Activated CD4-positive, alpha-beta T cell treated with anti-CD3 and anti-CD28 coated beads, Interleukin-2, amount 50 U/mL, for 1 hour (primary cell): ENCODE measurements around the gene ZNF804A.

Source experiments
- DNase-seq: peaks from one replicate; pipeline ENCODE4 v3.0.0-alpha.2; 2020

Gene ZNF804A

DNA sequence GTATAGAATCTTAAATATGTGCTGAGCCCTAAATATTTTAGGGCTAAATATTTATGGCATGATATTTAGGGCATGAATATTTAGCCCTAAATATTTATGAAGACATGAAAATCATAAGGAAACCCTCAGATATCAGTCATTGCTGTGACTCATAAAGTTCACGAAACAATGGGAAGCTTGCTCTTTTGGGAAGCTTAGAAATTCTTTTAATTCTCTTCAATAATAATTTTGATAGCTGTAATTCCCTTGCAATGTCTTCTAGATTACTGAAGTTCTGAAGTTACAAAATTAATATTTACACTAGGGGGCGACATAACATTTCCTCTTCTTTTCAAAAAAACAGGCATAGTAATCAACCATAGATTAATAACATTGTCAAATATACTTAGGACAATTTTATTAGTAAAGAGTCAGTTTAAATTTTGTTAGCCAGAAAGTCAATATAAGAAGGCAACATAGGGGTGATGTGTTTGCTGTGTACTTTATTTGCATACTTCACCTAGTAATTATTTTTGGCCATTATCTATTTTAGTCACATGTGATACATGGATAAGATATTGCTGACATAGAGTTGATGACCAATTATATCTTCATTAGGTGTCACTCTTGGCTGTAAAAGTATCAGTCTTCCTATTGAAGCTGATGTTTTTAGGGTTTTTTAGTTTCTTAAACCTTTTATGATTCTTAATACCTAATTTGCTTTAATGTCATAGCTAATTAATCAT is 13.2 kb downstream of the ZNF804A start:
- DNase-seq = no peak

DNA sequence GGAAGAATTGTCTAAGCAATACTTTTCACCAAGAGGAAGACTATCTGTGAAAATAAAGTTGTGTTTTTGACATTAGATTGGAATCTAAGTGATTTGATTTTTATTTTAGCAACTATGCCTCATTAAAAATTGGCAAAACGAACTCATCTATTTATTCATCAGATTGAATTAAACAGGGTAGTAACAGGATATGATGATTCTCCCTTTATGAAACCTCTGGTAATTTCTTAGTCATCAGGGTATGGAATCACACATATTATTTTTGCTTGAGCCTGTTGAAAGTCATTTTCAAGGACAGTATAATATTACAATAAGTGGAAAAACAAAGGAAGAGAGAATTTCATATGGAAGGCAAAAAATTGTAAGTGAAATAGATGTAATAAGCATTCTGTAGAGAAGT is 22.0 kb downstream of the ZNF804A start:
- no peak for DNase-seq

- no peak for DNase-seq
These were observed 26.0 kb downstream of the ZNF804A start for GRCh38 chr2:184624311-184624710.

- no peak for DNase-seq
These were observed 29.7 kb downstream of the ZNF804A start for GRCh38 chr2:184628051-184628450.

GRCh38 chr2:184633726-184634125 is 35.4 kb downstream of the ZNF804A start:
- DNase-seq = no peak

DNA sequence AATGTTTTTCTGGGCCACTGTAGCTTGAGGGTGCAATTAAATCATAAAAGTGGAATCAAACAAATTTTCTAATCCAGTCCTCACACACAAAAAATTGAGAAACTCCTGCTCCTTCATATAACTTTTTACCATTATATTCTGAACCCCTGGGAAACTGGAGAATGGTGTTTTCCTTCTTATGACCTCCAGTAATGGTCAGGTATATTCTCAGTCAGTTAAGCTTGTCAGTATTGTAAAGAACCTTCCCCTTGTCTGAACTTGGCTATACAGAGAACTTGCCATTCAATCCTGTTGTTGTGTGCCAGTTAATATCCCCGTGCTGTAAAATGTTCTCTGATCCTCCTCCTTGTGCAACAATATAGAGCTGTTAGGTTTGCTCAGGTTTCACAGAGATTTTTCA is 39.5 kb downstream of the ZNF804A start:
- no peak for DNase-seq

GRCh38 chr2:184644685-184645084 is 46.4 kb downstream of the ZNF804A start:
- DNase-seq = no peak

- DNase-seq = no peak
These were observed 47.8 kb downstream of the ZNF804A start for GRCh38 chr2:184646177-184646576.

GRCh38 chr2:184646593-184646992 is 48.3 kb downstream of the ZNF804A start:
- DNase-seq = no peak

DNA sequence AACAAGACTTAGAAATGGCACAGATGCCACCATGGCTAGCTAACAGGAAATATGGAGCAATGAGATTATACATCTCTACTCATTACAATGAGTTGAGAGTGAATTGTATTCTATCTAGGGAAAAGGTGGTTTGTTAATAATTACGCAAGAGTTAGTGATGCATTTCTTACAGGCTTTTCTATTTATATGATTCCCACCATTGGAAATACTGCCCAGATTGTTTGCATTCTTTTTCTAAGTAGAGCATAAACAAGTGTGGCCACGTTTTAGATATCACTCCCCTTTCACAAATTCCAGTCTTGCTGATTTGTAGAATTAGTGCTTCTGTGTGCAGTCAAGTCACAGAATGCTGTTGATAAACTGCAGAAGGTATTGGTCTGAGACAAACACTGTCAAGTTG is 56.6 kb downstream of the ZNF804A start:
- no peak for DNase-seq

DNA sequence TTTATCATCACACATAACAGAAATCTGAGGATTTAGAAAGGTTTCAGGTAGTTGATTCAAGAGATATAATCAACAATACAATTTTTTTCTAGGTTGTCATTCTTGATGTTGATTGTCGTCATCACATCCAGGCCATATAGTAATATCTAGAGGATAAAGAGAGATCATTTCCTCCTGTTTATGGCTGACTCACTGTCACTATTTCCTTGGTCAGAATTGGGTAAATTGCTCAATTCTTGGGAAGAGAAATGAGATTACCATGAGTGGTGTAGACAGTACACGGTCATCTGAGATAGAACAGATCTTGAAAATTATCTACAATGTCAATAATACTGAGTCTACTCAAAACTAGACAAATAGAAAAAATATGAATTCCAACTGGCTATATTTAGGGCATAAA is 78.8 kb downstream of the ZNF804A start:
- DNase-seq = no peak

DNA sequence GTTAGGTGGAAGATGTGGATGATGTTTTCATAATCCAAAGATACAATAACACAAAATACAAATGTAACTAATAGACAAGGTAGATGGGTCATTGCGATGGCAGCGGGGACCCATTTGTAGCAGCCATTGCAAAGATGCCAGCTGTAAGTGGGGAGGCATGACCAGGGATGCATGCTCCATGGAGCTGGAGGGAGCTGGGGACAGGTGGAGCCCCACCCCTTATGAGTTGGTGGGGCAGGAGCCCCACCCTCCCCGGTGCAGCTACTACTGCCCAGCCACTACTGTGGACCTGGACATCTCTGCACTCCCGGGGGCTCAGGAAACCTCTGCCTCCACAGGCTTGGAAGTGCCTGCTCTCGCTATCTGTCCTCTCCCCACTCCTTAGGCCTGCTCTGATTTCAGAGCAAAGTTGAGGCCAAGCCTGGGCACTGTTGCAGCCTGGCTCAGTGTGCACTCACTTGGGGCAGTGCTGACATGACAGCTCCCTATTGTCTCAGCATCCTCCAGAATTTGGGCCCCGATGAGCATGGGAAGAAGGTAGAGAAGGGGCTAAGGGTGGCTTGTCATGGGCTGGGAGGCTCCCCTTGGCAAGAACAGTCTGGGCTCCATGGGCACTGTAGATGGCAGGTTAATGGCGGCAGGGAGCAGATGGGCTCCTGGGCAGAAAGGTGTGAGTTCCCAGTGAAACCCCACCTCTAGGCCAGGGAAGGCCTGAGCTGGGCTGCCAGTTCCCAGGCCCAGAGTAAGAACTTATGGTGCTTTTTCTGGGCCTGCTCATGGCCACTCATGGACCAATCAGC is 81.1 kb downstream of the ZNF804A start:
- DNase-seq = no peak

DNA sequence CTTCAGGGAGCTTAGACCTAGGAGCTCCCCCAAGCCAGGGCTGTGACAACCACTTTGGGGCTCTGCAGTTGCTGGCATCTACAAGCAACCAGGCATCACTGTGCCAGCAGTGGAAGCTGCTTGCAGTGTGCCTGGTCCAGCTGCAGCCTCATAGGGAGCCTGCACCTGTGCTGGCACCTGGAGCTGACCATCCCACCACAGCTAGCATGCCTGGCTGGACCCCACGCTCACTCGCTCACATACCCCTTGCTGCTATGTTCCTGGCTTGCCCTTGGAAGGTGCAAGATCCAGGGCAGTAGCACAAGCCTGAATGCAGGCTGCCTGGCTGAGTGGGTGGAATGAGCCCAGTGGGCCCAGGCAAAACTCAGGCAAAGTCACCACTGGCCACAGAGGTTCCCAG is 82.5 kb downstream of the ZNF804A start:
- DNase-seq = no peak

DNA sequence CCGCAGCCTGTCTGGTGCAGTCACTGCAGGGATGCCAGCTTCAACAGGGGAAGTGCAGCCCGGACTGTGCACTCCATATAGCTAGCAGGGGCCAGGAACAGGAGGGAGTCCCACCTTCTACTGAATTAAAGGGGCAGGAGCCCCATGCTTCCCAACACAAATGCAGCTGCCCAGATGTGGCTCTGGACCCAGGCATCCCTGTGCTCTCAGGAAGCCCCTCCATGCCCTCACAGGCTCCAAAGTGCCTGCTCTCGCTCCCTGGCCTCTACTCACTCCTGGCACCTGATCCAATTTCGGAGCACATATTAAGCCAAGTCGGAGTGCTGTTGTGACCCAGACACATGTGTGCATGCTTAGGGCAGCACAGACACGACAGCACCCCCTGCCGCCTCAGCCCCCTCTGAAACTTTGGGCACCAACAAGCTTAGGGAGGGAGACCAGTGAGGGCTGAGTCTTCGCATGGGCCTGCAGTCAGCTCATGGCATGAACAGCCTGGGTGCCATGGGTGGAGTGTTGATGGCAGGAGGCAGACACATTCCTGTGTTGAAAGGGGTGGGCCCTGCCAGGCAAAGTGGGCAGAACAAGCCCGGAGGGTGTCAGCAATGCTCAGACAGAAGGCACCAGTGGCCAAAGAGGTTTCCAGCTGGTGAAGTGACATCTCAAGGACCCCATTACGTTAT is 83.5 kb downstream of the ZNF804A start:
- DNase-seq = no peak

DNA sequence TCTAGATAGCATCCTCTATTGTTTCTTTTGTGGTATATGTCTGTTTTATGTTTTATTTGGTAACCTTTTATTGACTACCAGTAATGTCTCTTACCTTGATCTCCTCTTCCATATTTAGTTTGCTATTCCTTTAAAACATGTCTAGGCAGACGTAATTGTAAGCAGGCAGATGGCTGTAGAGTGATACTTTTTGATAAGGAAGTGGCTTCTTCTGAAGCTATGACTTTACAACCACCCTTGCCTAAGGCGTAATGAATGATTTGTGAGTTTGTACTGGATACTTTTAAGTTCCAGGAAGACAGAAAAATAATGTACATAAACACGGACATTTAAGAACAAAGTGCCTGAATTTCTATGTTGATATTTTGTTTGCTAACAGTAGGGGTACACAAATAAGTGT is 85.6 kb downstream of the ZNF804A start:
- no peak for DNase-seq

DNA sequence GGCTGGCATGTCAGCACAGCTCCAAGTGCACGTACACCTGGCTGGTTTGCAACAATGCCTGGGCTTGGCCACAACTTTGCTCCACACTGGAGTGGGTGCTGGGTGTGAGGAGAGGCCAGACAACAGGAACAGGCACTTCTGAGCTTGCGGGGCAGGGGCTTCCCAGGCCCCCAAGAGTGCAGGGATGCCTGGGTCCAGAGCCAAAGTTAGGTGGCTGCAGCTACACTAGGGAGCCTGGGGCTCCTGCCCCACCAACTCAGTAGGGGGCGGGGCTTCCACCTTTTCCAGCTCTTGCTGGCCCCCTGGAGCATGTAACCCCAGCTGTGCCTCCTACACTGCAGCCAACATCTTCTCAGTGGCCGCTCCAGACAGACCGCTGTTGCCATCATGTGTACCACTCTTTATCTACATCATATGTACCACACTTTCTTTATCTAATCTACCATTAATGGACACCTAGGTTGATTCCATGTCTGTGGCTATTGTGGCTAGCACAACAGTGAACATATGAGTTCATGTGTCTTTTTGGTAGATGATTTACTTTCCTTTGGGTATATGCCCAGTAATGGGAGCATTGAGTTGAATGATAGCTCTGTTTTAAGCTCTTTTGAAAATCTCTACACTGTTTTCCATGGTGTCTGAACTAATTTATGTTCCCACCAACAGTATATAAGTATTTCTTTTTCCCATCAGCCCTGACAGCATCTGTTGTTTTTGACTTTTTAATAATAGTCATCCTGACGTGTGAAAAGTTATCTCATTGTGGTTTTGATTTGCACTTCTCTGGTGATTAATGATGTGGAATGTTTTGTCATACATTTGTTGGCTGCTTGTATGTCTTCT is 87.9 kb downstream of the ZNF804A start:
- no peak for DNase-seq

DNA sequence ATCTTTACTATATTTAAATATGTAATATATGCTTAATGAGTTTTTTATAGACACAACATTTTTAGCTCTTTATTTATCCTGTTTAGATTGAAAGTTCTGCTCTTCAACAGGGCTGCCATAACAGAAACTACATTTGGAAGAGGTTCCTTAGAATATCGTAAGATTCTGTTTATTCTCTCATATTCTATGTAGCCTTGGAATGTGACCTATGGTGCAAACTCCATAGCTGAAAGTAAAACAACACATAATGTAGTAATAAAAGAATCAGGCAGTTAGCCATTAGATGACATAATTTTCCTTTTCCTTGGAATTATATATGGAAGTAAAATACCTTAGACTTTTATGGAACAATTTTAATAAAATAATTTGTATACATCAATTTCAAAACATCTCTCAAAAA is 91.3 kb downstream of the ZNF804A start:
- DNase-seq = no peak

GRCh38 chr2:184692141-184692734 is 93.9 kb downstream of the ZNF804A start:
- DNase-seq = no peak

DNA sequence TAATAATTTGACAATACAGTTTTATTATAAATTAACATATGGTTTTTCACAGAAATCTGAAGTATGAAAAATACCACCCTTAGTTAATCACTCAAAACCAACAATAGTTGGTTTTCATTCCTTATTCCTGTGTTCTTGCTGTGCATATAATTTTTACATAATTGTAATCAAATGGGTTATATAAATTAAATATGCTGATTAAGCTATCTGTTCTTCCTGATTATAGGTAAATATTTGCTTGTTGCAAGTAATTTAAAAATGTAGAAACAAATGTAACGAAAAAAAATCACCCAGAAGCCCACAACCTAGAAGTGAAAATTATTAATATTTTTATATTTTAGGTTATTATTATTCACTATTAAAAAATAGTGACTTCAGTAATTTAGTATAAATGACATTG is 98.3 kb downstream of the ZNF804A start:
- no peak for DNase-seq

DNA sequence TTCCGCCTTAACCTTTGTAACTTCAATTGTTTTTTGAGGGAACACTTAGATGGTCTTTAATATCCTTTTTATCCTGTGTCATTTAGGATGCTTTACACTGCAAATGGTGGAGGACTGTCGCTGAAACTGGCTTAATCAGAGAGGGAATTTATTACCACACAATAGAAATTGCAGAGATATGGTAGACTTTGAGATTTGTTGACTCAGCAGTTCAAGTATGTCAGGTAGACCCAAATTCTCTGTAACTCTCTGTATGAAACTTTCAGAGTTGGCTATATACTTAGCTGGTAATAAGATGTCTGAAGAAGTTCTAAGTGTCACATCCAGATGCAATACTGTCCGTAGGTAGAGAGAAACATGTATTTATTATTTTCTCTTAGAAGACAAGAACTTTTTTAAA is 100.1 kb downstream of the ZNF804A start:
- DNase-seq = no peak

DNA sequence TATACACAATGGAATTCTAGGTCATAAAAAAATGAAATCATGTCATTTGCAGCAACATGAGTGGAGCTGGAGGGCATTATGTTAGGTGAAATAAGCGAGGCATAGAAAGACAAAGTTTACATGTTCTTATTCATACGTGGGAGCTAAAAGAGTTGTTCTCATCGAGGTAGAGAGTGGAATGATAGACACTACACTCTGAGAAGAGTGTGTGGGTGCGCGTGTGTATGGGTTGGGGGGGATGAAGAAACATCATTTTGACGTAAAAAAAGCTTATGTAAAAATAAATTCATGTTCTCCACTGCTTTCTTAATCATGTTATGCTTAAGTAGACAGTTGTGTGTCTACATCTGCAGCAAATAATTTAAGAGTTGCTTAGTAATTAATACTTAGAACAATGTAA is 123.6 kb downstream of the ZNF804A start:
- no peak for DNase-seq

DNA sequence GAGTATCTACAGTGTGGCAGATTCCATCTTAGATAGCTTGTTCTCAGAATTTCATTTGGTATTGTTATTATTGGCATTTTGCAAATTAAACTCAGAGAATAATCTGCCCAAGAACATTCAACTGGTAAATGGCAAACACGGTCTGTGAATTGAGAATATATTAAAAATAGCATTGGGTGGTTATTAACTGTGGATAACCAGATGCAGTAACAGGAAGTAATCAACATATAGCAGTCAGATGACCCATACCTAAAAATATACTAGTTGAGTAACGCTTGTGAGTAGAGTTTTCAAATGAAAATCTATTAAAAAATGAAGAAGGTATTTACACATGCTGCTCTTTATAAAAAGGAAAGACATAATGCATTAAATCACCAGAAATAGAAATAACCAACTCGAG is 129.5 kb downstream of the ZNF804A start:
- no peak for DNase-seq

- no peak for DNase-seq
These were observed 130.1 kb downstream of the ZNF804A start for GRCh38 chr2:184728411-184728810.
